ENCODE data around the gene PPOX.

DNA sequence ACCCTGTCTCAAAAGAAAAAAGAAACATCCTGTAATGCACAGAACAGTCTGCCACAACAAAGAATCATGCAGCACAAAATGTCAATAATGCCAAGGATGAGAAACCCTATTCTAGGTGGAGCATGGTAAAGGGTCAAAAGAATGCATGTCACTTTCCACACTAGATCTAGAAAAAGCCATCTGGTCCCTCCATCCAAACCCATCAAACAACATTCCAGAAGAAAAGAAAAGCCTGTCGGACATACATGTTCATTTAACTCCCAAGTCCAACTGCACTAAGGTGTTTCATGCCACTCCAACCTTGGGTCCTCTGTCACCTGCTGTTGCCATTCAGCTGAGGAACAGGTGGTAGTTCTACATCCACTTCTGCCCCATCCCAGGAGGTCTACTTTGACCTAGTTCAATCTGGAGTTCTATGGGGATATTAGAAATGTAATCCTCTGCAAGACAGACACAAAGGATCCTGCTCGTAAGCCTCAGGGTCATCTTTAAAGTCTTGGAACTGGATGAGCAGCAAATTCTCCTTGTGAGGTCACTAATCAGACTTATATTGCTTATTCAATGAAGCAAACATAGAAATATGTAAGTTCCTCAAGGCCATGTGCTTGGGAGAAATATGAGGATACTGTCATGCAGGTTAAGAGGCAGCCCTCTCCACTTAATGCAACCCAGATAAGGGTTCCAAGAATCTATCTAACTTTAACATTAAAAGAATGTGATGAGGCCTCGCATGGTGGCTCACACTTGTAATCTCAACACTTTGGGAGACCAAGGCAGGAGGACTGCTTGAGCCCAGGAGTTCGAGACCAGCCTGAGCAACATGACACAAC, 37.4 kb upstream of the PPOX start:
- TF ChIP-seq, protein P1, sequence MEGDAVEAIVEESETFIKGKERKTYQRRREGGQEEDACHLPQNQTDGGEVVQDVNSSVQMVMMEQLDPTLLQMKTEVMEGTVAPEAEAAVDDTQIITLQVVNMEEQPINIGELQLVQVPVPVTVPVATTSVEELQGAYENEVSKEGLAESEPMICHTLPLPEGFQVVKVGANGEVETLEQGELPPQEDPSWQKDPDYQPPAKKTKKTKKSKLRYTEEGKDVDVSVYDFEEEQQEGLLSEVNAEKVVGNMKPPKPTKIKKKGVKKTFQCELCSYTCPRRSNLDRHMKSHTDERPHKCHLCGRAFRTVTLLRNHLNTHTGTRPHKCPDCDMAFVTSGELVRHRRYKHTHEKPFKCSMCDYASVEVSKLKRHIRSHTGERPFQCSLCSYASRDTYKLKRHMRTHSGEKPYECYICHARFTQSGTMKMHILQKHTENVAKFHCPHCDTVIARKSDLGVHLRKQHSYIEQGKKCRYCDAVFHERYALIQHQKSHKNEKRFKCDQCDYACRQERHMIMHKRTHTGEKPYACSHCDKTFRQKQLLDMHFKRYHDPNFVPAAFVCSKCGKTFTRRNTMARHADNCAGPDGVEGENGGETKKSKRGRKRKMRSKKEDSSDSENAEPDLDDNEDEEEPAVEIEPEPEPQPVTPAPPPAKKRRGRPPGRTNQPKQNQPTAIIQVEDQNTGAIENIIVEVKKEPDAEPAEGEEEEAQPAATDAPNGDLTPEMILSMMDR (IDR thresholded peaks at IDR 0.05; ENCODE audit: low read depth, low read length) = no peak
- TF ChIP-seq EZH2phosphoT487 (IDR thresholded peaks at IDR 0.05; ENCODE audit: low read depth) = no peak

Measured in OCI-LY3 (cell line).